KOPT-K1 (cell line): Measurements from ENCODE around the gene CKLF.
"Not testable (repeated sequence)": the region's sequence is repeated elsewhere in the genome, so short reads cannot be mapped to it uniquely, and the experiment has no call there.

Experiments
- H3K27ac ChIP-seq: fragments of 200-600 bp; sonication (generic); 2 replicates; pipeline ENCODE4 v1.5.1; 2016; ENCODE audit warnings: antibody characterized with exemption, mild to moderate bottlenecking, low read depth, low read length; ENCODE audit not compliant: poor library complexity, severe bottlenecking
- H3K36me3 ChIP-seq: fragments of 200-600 bp; sonication (generic); 2 replicates; pipeline ENCODE4 v1.5.1; 2017; ENCODE audit warnings: antibody characterized with exemption, mild to moderate bottlenecking, low read length, moderate library complexity; ENCODE audit not compliant: insufficient read depth
- H3K9me3 ChIP-seq: fragments of 200-600 bp; sonication (generic); 2 replicates; pipeline ENCODE4 v1.5.1; 2017; ENCODE audit warnings: antibody characterized with exemption, low read length, mild to moderate bottlenecking; ENCODE audit not compliant: insufficient read depth, poor library complexity, severe bottlenecking

The CKLF gene

GRCh38 chr16:66514980-66515595 is 37.3 kb upstream of the CKLF start:
- not testable (repeated sequence) for H3K36me3 ChIP-seq, H3K9me3 ChIP-seq
- H3K27ac ChIP-seq = peak overlapping the region; percentile 23

- no peaks in the 10 kb centered on the region for H3K36me3 ChIP-seq
- H3K27ac ChIP-seq = peak overlapping the region; percentile 63
- H3K9me3 ChIP-seq = no peaks in the 10 kb centered on the region
Measured at GRCh38 chr16:66515596-66516508, 36.5 kb upstream of the CKLF start.

GRCh38 chr16:66516509-66516807 is 35.9 kb upstream of the CKLF start:
- Histone ChIP-seq H3K27ac (peak overlapping the region; percentile 63), H3K36me3 (no peaks in the 10 kb centered on the region), H3K9me3 (no peaks in the 10 kb centered on the region)

- Histone ChIP-seq H3K27ac (peak overlapping the region; percentile 63), H3K36me3 (no peaks in the 10 kb centered on the region), H3K9me3 (no peaks in the 10 kb centered on the region)
Measured at GRCh38 chr16:66516808-66517585, 35.4 kb upstream of the CKLF start.

GRCh38 chr16:66517586-66518263 is 34.7 kb upstream of the CKLF start:
- no peaks in the 10 kb centered on the region for H3K36me3 ChIP-seq
- H3K27ac ChIP-seq = peak overlapping the region; percentile 63
- H3K9me3 ChIP-seq = no peaks in the 10 kb centered on the region

GRCh38 chr16:66519482-66520373 is 32.6 kb upstream of the CKLF start:
- Histone ChIP-seq H3K36me3 (no peaks in the 10 kb centered on the region), H3K27ac (peak overlapping the region; percentile 76), H3K9me3 (no peaks in the 10 kb centered on the region)

- Histone ChIP-seq H3K36me3 (no peaks in the 10 kb centered on the region), H3K27ac (peak overlapping the region; percentile 76)
Measured at GRCh38 chr16:66520406-66521170, 31.8 kb upstream of the CKLF start.

GRCh38 chr16:66521252-66521713 is 31.1 kb upstream of the CKLF start:
- Histone ChIP-seq H3K27ac (peak overlapping the region; percentile 76), H3K36me3 (no peaks in the 10 kb centered on the region), H3K9me3 (no peaks in the 10 kb centered on the region)

More at GRCh38 chr16:66520406-66521170, 31.8 kb upstream of the CKLF start:
- H3K9me3 ChIP-seq = no peaks in the 10 kb centered on the region

- no peaks in the 10 kb centered on the region for H3K9me3 ChIP-seq
- peak overlapping the region; percentile 76 for H3K27ac ChIP-seq
- H3K36me3 ChIP-seq = no peaks in the 10 kb centered on the region
Measured at GRCh38 chr16:66521951-66522771, 30.2 kb upstream of the CKLF start.

- Histone ChIP-seq H3K9me3 (no peaks in the 10 kb centered on the region), H3K27ac (peak overlapping the region; percentile 76), H3K36me3 (no peaks in the 10 kb centered on the region)
Measured at GRCh38 chr16:66522816-66523590, 29.4 kb upstream of the CKLF start.

GRCh38 chr16:66523861-66524354 is 28.5 kb upstream of the CKLF start:
- H3K27ac ChIP-seq = peak overlapping the region; percentile 76

GRCh38 chr16:66524601-66525164 is 27.7 kb upstream of the CKLF start:
- H3K27ac ChIP-seq = peak overlapping the region; percentile 76
- H3K9me3 ChIP-seq = no peaks in the 10 kb centered on the region
- H3K36me3 ChIP-seq = no peaks in the 10 kb centered on the region

More at GRCh38 chr16:66523861-66524354, 28.5 kb upstream of the CKLF start:
- no peaks in the 10 kb centered on the region for H3K9me3 ChIP-seq
- no peaks in the 10 kb centered on the region for H3K36me3 ChIP-seq
